CD4-positive, alpha-beta T cell (primary cell): ENCODE data around the gene MSX1. TPM values are rescaled to one million over a fixed set of nuclear protein-coding genes. Genes with fewer than 3 reads are reported as not detected.
A peak's percentile ranks its signal among the peaks of the same experiment; 100 is the strongest.

Experiments used
- ATAC-seq: fragments of 200-7000 bp; cut with Tn5 transposase; one replicate; pipeline ENCODE4 v1.10.0; 2022; ENCODE audit warnings: mild to moderate bottlenecking; ENCODE audit not compliant: poor library complexity
- CTCF ChIA-PET: fragments of 350-600 bp; sonication (Branson Sonifier 250); formaldehyde crosslinking; loops from one replicate; lab custom pipeline; 2021; ENCODE audit warnings: antibody characterized with exemption, inconsistent platforms; lab: Charles Lee
- POLR2A ChIA-PET: fragments of 350-600 bp; sonication (Branson Sonifier 250); formaldehyde crosslinking; loops from one replicate; lab custom pipeline; 2021; ENCODE audit warnings: antibody characterized with exemption, inconsistent platforms; lab: Charles Lee
- DNase-seq, 14 experiments: peaks; one replicate each; pipeline ENCODE4 v3.0.0-alpha.2; 2013 to 2020; ENCODE audit warnings: mixed read lengths in 2 of 14
- H3K27ac ChIP-seq, 2 donors: one replicate each; pipeline versions ENCODE4 v1.5.1 to v1.7.0; 2013; ENCODE audit warnings: low read length in 2 of 2, low read depth in 1 of 2, mild to moderate bottlenecking in 1 of 2
- H3K27me3 ChIP-seq, 2 experiments: 1 replicate in 1 of 2; 2 replicates in 1 of 2; pipeline versions ENCODE4 v1.6.1 to v1.7.0; 2013; ENCODE audit warnings: low read length in 2 of 2, control low read depth in 1 of 2, mild to moderate bottlenecking in 1 of 2, moderate library complexity in 1 of 2; ENCODE audit not compliant: insufficient read depth in 2 of 2, control insufficient read depth in 1 of 2
- H3K36me3 ChIP-seq: one replicate; pipeline ENCODE4 v1.6.1; 2013; ENCODE audit warnings: low read length, control low read depth; ENCODE audit not compliant: insufficient read depth
- H3K4me1 ChIP-seq: one replicate; pipeline ENCODE4 v1.6.1; 2013; ENCODE audit warnings: low read length, control low read depth; ENCODE audit not compliant: insufficient read depth
- H3K4me3 ChIP-seq: one replicate; pipeline ENCODE4 v1.5.1; 2013; ENCODE audit warnings: mild to moderate bottlenecking, low read length, moderate library complexity
- H3K9me3 ChIP-seq, 2 experiments: 1 replicate in 1 of 2; 2 replicates in 1 of 2; pipeline versions ENCODE4 v1.6.1 to v1.7.0; 2013; ENCODE audit warnings: low read length in 2 of 2, mild to moderate bottlenecking in 2 of 2, control low read depth in 1 of 2, moderate library complexity in 1 of 2; ENCODE audit not compliant: control insufficient read depth in 1 of 2, insufficient read depth in 1 of 2
- H3K27ac Mint-ChIP-seq: one replicate; pipeline ENCODE4 v1.8.0; 2020; ENCODE audit warnings: mixed read lengths
- H3K27me3 Mint-ChIP-seq: one replicate; pipeline ENCODE4 v1.8.0; 2021; ENCODE audit warnings: mixed read lengths
- H3K36me3 Mint-ChIP-seq: one replicate; pipeline ENCODE4 v1.8.0; 2021; ENCODE audit warnings: low read depth, mixed read lengths
- H3K4me1 Mint-ChIP-seq: one replicate; pipeline ENCODE4 v1.8.0; 2021; ENCODE audit warnings: low read depth, mixed read lengths
- H3K4me3 Mint-ChIP-seq: one replicate; pipeline ENCODE4 v1.8.0; 2020; ENCODE audit warnings: mild to moderate bottlenecking, mixed read lengths
- H3K9me3 Mint-ChIP-seq: one replicate; pipeline ENCODE4 v1.8.0; 2020; ENCODE audit warnings: mixed read lengths
- CTCF ChIP-seq: fragments of 200-600 bp; IDR thresholded peaks from one replicate; pipeline ENCODE4 v1.8.0; 2022; ENCODE audit warnings: antibody characterized with exemption, mild to moderate bottlenecking
- intact Hi-C, 2 experiments: fragments of 100-400 bp; cut with DNase I in 1 of 2; cut with micrococcal nuclease in 1 of 2; formaldehyde crosslinking; loops; one replicate each; pipeline versions ENCODE4 v1.15.1 to v1.9.0; 2023 to 2025; cut with DNase I, micrococcal nuclease
- polyA plus RNA-seq, 2 donors: library from polyadenylated mRNA; unstranded; fragments of 120-200 nt; gene quantifications; one replicate each; pipeline ENCODE4 v1.2.1, GENCODE V29; 2013
- total RNA-seq, 174 experiments: library from RNA in 2 of 174; stranded (reverse) in 2 of 174; gene quantifications; one replicate each; pipeline ENCODE4 v1.2.3 and lab custom pipeline; 2021 to 2026

Gene MSX1
- total RNA-seq (not detected), total RNA-seq (lab: John Stamatoyannopoulos, UW) (0 to 0.21 (median 0) reads per million in 172 experiments)
- not detected for polyA plus RNA-seq (2013, experiment 1 of 2)
- polyA plus RNA-seq (2013, experiment 2 of 2) = 0.04 TPM

DNA sequence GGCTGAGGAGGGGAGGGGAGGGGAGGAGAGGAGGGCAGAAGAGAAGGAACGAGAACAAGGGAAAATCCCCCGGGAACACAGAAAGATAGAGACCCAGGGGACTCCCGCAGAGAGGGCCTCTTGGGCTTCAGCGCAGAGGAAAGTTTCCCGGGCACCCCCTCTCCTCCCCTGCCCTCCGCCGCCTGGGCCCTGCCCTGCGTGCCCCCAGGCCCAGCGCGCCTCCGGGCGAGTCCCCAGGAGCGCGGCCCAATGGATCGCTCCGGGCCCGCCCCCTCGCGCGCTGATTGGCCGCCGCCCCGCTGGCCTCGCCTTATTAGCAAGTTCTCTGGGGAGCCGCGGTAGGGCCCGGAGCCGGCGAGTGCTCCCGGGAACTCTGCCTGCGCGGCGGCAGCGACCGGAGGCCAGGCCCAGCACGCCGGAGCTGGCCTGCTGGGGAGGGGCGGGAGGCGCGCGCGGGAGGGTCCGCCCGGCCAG, at the start of gene MSX1:
MSX1 (plus strand) TSS at position 341 of the 474 bp plus-strand sequence. CDS start 235 bp downstream, outside the sequence.
- Histone ChIP-seq H3K4me3 (peak within 1 kb of the TSS; percentile 53), H3K4me1 (peaks cover 47% of the 10 kb centered on the region), H3K36me3 (no peaks in the 10 kb centered on the region), H3K9me3 (peaks cover 0 to 71% of the 10 kb centered on the region in 2 experiments), H3K27me3 (peaks cover 77 to 90% of the 10 kb centered on the region in 2 experiments), H3K27ac (no peak within 1 kb of the TSS)
- peaks cover 88% of the 10 kb centered on the region for H3K27me3 Mint-ChIP-seq
- intact Hi-C loops = no loop called here
- peaks cover 46% of the 10 kb centered on the region for H3K4me1 Mint-ChIP-seq
- DNase-seq (peak in 5 of 14 experiments; percentile 9 to 57 (median 41)), ATAC-seq (peak; percentile 61)
- no peaks in the 10 kb centered on the region for H3K36me3 Mint-ChIP-seq
- H3K9me3 Mint-ChIP-seq = no peaks in the 10 kb centered on the region
- no peak for TF ChIP-seq CTCF
- POLR2A ChIA-PET = no interaction called here
- H3K27ac Mint-ChIP-seq = no peak within 1 kb of the TSS
- peak within 1 kb of the TSS; percentile 89 for H3K4me3 Mint-ChIP-seq
- CTCF ChIA-PET = no interaction called here

DNA sequence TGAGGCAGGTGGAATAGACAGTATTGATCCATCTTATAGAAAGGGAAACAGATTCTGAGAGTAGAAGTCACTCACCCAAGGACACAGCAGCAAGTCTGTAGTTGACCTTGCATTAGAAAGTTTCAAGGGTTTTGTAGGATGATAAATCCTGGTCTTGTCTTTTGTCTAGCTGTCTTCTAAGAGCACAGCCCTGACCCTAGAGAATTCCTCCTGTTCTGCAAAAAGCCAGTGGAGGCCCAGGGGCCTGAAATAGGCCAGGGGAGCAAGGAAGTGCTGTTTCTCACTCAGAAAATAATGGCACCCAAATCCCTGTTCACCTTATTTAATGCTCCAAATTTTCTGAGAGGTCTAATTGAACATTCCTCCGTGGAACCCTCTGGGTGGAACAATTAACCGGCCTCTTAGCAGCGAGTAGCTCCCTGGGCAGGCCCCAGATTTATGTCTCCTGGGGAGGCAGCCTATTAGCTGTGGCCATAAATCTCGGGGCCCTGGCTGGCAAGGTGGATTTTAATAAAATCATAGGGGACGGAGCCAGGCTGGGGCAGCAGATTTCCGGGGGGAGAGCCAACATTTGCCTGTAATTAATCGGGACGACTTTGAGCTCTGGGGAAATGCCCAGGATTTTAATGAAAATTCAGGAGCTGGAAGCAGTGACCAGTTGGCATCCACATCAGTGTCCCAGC, 49.2 kb upstream of the MSX1 start:
- ATAC-seq (no peak), DNase-seq (no peak)
- Histone ChIP-seq H3K27ac (no peak overlapping the region), H3K36me3 (no peaks in the 10 kb centered on the region), H3K4me1 (no peaks in the 10 kb centered on the region), H3K9me3 (peaks cover 15 to 34% of the 10 kb centered on the region in 2 experiments), H3K4me3 (no peak overlapping the region), H3K27me3 (peaks cover 0 to 2% of the 10 kb centered on the region in 2 experiments)
- Mint-ChIP-seq H3K27ac (no peak overlapping the region), H3K4me1 (no peaks in the 10 kb centered on the region), H3K4me3 (no peak overlapping the region), H3K9me3 (peaks cover 15% of the 10 kb centered on the region), H3K27me3 (peaks cover 32% of the 10 kb centered on the region), H3K36me3 (no peaks in the 10 kb centered on the region)
- TF ChIP-seq CTCF = no peak
- CTCF ChIA-PET = no interaction called here
- POLR2A ChIA-PET = no interaction called here
- intact Hi-C loops = no loop called here

GRCh38 chr4:4810778-4811177, 48.7 kb upstream of the MSX1 start:
- Mint-ChIP-seq H3K4me3 (no peak overlapping the region), H3K27me3 (peaks cover 29% of the 10 kb centered on the region), H3K27ac (no peak overlapping the region), H3K9me3 (peaks cover 16% of the 10 kb centered on the region), H3K36me3 (no peaks in the 10 kb centered on the region), H3K4me1 (no peaks in the 10 kb centered on the region)
- H3K27ac ChIP-seq = no peak overlapping the region
- no peaks in the 10 kb centered on the region for H3K36me3 ChIP-seq
- peaks cover 15 to 34% of the 10 kb centered on the region in 2 experiments for H3K9me3 ChIP-seq
- intact Hi-C loops = no loop called here
- H3K27me3 ChIP-seq = peaks cover 0 to 2% of the 10 kb centered on the region in 2 experiments
- ChIA-PET POLR2A (no interaction called here), CTCF (no interaction called here)
- no peak overlapping the region for H3K4me3 ChIP-seq
- TF ChIP-seq CTCF = no peak
- ATAC-seq = no peak
- H3K4me1 ChIP-seq = no peaks in the 10 kb centered on the region
- DNase-seq = no peak
